Effector memory CD8-positive, alpha-beta T cell (primary cell): ENCODE results near the gene ISG15.
"Not testable (repeated sequence)": the region's sequence is repeated elsewhere in the genome, so short reads cannot be mapped to it uniquely, and the experiment has no call there.

Experiments used
- ATAC-seq: fragments of 150-1000 bp; cut with Tn5 transposase; replicated peaks from 2 replicates; pipeline ENCODE4 v1.10.0; 2021; ENCODE audit warnings: mild to moderate bottlenecking, moderate library complexity
- DNase-seq, 3 experiments: peaks; one replicate each; pipeline ENCODE4 v3.0.0; 2021
- H3K27ac Mint-ChIP-seq, 2 donors: one replicate each; pipeline ENCODE4 v1.8.0; 2022; ENCODE audit warnings: mild to moderate bottlenecking in 2 of 2, mixed read lengths in 2 of 2, moderate library complexity in 2 of 2
- H3K27me3 Mint-ChIP-seq, 2 donors: one replicate each; pipeline ENCODE4 v1.8.0; 2022; ENCODE audit warnings: mixed read lengths in 2 of 2
- H3K36me3 Mint-ChIP-seq: one replicate; pipeline ENCODE4 v1.8.0; 2022; ENCODE audit warnings: mild to moderate bottlenecking, moderate library complexity, mixed read lengths; ENCODE audit not compliant: insufficient read depth
- H3K4me1 Mint-ChIP-seq, 2 donors: one replicate each; pipeline ENCODE4 v1.8.0; 2022; ENCODE audit warnings: low read depth in 2 of 2, mixed read lengths in 2 of 2
- H3K4me3 Mint-ChIP-seq, 2 donors: one replicate each; pipeline ENCODE4 v1.8.0; 2022; ENCODE audit warnings: mild to moderate bottlenecking in 2 of 2, mixed read lengths in 2 of 2, moderate library complexity in 2 of 2
- H3K9me3 Mint-ChIP-seq, 2 donors: one replicate each; pipeline ENCODE4 v1.8.0; 2022; ENCODE audit warnings: mixed read lengths in 2 of 2

The ISG15 gene

DNA sequence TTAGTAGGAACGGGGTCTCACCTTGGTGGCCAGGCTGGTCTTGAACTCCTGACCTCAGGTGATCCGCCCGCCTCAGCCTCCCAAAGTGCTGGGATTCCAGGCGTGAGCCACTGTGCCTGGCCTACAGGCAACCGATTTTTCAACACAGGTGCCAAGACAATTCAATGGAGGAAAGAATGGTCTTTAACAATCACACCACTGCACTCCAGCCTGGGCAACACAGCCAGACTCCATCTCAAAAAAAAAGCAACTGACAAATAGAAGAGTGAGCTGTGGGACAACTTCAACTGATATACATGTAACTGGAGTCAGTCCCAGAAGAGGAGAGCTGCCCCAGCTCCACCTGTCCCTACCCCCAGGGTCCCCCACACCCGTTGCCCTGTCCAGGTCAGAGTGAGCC, 18.8 kb upstream of the ISG15 start:
- DNase-seq, H3K4me1 Mint-ChIP-seq, H3K27ac Mint-ChIP-seq, H3K4me3 Mint-ChIP-seq, H3K9me3 Mint-ChIP-seq, ATAC-seq: not testable (repeated sequence)
- Mint-ChIP-seq H3K27me3 (peaks cover 54 to 74% of the 10 kb centered on the region in 2 donors), H3K36me3 (peaks cover 20% of the 10 kb centered on the region)

DNA sequence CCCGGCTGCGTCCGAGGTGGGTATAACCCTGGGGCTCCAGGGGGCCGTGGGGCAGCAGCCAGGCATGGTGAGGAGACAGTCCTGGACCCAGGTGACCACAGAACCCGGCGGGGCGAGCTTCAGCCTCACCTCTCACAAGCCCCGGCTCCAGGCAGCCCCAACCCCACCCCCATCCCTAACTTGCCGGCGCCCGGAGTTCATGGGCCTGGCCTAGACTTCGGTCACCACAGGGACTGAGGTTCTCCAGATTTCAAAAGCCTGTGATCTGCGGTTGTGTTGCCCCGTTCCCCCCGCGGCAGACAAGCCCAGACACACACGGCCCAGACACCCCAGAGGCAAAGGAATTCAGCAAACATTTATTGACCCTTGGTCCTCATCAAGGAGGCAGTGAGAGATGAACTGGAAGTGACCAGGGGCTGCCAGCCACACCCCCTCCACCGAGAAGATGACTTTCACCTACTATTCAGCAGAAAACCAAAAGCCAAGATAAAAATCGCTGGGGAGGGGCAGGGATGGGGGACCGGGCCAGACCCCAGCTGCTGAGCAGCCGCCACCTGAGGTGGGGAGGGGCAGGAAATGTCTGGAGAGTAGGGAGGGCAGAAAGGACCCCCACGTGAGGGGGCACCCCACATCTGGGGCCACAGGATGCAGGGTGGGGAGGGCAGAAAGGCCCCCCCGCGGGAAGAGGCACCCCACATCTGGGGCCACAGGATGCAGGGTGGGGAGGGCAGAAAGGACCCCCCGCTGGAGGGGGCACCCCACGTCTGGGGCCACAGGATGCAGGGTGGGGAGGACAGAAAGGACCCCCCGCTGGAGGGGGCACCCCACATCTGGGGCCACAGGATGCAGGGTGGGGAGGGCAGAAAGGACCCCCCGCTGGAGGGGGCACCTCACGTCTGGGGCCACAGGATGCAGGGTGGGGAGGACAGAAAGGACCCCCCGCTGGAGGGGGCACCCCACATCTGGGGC, 17.3 kb upstream of the ISG15 start:
- ATAC-seq (peak; percentile 23), DNase-seq (no peak)
- Mint-ChIP-seq H3K9me3 (peaks cover 0 to 2% of the 10 kb centered on the region in 2 donors), H3K4me1 (peaks cover 7 to 11% of the 10 kb centered on the region in 2 donors), H3K27me3 (peaks cover 49 to 71% of the 10 kb centered on the region in 2 donors), H3K27ac (no peak overlapping the region), H3K4me3 (peak overlapping the region; percentile 45 to 49), H3K36me3 (peaks cover 27% of the 10 kb centered on the region)

GRCh38 chr1:996851-997712, 16.2 kb upstream of the ISG15 start:
- Mint-ChIP-seq H3K4me3 (peak overlapping the region; percentile 8 to 53), H3K27me3 (peaks cover 39 to 66% of the 10 kb centered on the region in 2 donors), H3K9me3 (no peaks in the 10 kb centered on the region), H3K36me3 (peaks cover 30% of the 10 kb centered on the region), H3K27ac (no peak overlapping the region), H3K4me1 (peaks cover 9 to 10% of the 10 kb centered on the region in 2 donors)
- DNase-seq = no peak
- no peak for ATAC-seq

GRCh38 chr1:997713-997992, 15.6 kb upstream of the ISG15 start:
- Mint-ChIP-seq H3K27me3 (peaks cover 33 to 66% of the 10 kb centered on the region in 2 donors), H3K4me3 (peak overlapping the region; percentile 8 to 53), H3K36me3 (peaks cover 30% of the 10 kb centered on the region), H3K9me3 (no peaks in the 10 kb centered on the region), H3K27ac (no peak overlapping the region), H3K4me1 (peaks cover 9 to 10% of the 10 kb centered on the region in 2 donors)
- no peak for ATAC-seq
- DNase-seq = no peak

DNA sequence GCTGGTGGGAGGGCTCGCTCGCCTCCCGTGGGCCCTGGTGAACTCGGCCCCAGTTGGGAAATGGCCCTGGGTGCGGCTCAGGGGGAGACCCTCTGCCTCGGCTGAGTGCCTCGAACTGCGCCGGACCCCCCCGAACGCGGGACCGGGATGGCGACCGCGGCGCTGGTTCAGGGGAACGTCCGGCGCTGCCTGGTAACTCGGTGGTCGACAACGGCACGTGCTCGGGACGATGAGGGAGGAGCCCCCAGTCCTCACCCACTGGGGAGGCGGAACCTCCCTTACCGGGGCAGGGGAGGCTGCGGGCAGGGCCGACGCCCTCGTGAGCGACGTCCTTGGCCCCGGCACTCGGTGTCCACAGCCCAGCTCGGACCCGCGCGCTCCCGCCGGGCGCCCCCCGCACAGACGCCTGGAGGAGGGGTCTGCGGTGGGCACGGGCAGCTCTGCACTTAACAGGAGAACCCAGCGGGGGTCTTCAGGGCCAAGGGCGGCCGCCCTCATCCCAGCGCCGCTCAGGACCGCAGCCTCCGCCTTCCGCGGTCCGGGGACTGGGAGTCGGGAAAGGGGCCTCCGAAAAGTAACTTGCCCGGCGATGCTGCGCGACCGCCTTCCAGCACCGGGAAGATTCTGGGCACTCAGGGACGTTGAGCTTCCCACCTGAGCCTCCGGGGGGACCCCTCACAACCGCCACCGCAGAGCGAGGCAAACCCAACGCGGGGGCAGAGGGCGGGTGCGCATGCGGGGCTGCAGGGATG, 15.1 kb upstream of the ISG15 start:
- Mint-ChIP-seq H3K27me3 (peaks cover 33 to 66% of the 10 kb centered on the region in 2 donors), H3K36me3 (peaks cover 30% of the 10 kb centered on the region)

GRCh38 chr1:998745-998994, 14.6 kb upstream of the ISG15 start:
- H3K9me3 Mint-ChIP-seq = no peaks in the 10 kb centered on the region
- ATAC-seq = no peak
- no peak overlapping the region for H3K27ac Mint-ChIP-seq
- H3K27me3 Mint-ChIP-seq = peaks cover 37 to 66% of the 10 kb centered on the region in 2 donors
- peak overlapping the region; percentile 22 to 36 for H3K4me3 Mint-ChIP-seq
- peaks cover 30% of the 10 kb centered on the region for H3K36me3 Mint-ChIP-seq
- H3K4me1 Mint-ChIP-seq = peaks cover 9 to 10% of the 10 kb centered on the region in 2 donors
- DNase-seq = no peak

More for the DNA sequence above, 15.1 kb upstream of the ISG15 start:
- DNase-seq (no peak), ATAC-seq (no peak)
- Mint-ChIP-seq H3K4me3 (peak overlapping the region; percentile 22 to 36), H3K9me3 (no peaks in the 10 kb centered on the region), H3K4me1 (peaks cover 9 to 10% of the 10 kb centered on the region in 2 donors), H3K27ac (no peak overlapping the region)

GRCh38 chr1:998995-999724, 14.1 kb upstream of the ISG15 start:
- no peak overlapping the region for H3K27ac Mint-ChIP-seq
- H3K4me1 Mint-ChIP-seq = peaks cover 9 to 10% of the 10 kb centered on the region in 2 donors
- peaks cover 30% of the 10 kb centered on the region for H3K36me3 Mint-ChIP-seq
- ATAC-seq (peak; percentile 26), DNase-seq (peak in 1 of 3 experiments; percentile 40)
- peaks cover 38 to 68% of the 10 kb centered on the region in 2 donors for H3K27me3 Mint-ChIP-seq
- peak overlapping the region; percentile 27 to 31 for H3K4me3 Mint-ChIP-seq
- no peaks in the 10 kb centered on the region for H3K9me3 Mint-ChIP-seq

DNA sequence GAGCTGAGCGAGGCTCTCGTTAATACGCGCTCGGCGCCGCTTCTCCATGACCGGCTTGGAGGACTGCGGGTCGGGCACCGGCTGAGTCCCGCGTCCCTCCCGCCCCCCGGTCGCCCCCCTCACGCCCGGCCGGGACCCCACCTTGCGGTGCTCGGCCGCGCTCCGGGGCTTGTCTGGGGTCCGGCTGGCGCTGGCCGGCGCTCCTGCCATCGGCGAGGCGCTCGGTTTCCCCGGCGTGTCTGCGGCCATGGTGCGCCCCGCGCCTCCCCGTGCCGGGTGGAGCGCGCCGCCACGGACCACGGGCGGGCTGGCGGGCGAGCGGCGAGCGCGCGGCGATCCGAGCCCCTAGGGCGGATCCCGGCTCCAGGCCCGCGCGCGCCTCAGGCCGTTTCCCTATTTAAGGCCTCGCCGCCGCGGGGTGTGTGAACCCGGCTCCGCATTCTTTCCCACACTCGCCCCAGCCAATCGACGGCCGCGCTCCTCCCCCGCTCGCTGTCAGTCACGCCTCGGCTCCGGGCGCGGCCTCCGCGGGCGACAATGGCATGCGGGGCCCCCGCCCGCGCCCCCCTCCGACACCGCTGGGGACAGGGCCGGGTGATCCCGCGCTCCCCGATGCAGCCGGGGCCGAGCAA, 13.5 kb upstream of the ISG15 start, which contains the start of gene HES4:
Gene HES4 (minus strand): TSS at position 373 of the 632 bp plus-strand sequence. CDS start 124 bp downstream, at position 249.
- ATAC-seq = peak; percentile 51
- peaks cover 32% of the 10 kb centered on the region for H3K36me3 Mint-ChIP-seq
- H3K27me3 Mint-ChIP-seq = peaks cover 41 to 69% of the 10 kb centered on the region in 2 donors
- peak; percentile 44 to 51 (median 51) for DNase-seq
- H3K4me3 Mint-ChIP-seq = peak within 1 kb of the TSS; percentile 75 to 77
- peaks cover 11 to 13% of the 10 kb centered on the region in 2 donors for H3K4me1 Mint-ChIP-seq
- H3K9me3 Mint-ChIP-seq = no peaks in the 10 kb centered on the region
- peak within 1 kb of the TSS; percentile 71 to 77 for H3K27ac Mint-ChIP-seq

DNA sequence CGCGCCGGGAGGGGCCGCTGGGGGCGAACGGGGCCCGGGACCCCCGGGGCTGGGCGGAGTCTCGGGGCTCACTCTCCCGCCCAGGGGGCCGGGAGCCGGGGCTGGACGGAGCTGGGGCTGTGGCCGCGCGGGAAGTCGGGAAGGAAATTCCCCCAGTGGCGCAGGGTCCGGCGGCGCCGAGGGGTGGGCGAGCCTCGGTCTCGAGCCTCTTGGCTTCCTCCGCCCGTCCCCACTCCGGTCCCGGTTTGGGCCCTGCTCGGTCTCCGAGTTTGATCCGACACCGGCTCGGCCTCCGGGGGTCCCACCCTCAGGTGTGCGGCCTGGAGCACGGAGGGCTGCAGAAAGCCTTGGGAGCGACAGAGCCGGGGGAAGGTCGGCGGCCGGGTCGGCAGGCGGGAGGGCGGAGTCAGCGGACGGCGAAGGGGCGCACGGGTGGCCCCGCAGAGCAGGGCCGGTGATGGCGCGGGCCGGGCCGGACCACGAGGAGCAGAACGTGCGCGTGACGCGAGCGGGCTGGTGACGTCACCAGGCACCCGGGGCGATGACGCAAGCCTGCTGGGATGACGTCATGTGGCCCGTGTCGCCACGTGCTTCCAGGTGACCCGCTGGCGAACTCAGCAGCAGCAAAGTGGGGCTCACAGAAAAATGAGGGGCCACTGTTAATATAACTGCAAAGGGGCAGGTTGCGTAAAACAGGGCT, 12.8 kb upstream of the ISG15 start:
- peaks cover 43 to 69% of the 10 kb centered on the region in 2 donors for H3K27me3 Mint-ChIP-seq
- ATAC-seq (peak; percentile 45), DNase-seq (peak; percentile 72 to 81 (median 75))
- H3K4me1 Mint-ChIP-seq = peaks cover 16 to 18% of the 10 kb centered on the region in 2 donors
- H3K36me3 Mint-ChIP-seq = peaks cover 30% of the 10 kb centered on the region
- H3K27ac Mint-ChIP-seq = peak overlapping the region; percentile 71 to 77
- H3K4me3 Mint-ChIP-seq = peak overlapping the region; percentile 75 to 77
- H3K9me3 Mint-ChIP-seq = no peaks in the 10 kb centered on the region

DNA sequence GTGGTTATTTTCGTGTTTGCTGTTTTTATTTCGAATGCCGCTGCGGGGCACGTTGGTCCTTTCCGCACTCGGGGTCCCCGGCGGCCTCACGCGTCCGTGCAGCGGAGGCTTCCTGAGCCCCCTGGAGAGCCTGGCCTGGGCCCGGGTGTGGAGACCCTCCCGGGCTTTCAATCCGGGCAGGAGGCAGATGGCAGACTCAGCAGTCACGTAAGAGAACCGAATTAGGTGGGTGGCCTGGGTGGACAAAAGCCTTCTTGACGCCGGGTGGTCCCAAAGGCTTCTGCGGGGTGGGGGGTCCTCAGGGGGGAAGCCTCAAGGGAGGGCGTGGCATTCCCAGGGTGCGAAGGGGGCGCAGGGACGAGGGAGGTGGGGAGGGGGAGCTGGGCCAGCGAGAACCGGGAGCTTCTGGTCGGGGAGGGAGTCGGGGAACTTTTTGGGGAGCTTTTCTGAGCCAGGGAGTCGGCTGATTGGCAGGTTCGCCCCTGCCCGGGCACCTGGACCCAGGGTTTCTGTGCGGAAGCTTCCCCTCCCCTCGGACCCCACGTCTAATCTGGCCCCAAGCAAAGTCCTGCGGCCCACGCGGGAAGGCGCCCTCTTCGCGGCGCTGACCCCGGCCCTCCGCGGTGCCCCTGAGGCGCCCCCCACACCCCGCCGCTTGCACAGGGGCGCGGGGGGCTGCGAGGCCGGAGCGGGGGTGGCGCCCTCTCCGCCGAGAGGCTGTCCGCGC, 12.1 kb upstream of the ISG15 start:
- Mint-ChIP-seq H3K27ac (peak overlapping the region; percentile 71 to 77), H3K36me3 (peaks cover 29% of the 10 kb centered on the region), H3K4me1 (peaks cover 12 to 15% of the 10 kb centered on the region in 2 donors), H3K4me3 (peak overlapping the region; percentile 75 to 77), H3K27me3 (peaks cover 41 to 69% of the 10 kb centered on the region in 2 donors), H3K9me3 (no peaks in the 10 kb centered on the region)
- ATAC-seq (no peak), DNase-seq (no peak)
